HL-60 (cell line): ENCODE results near the gene ATP11A.

ENCODE experiments used
- DNase-seq, 2 experiments: peaks; one replicate each; pipeline ENCODE4 v3.0.0-alpha.2; 2010 to 2020; ENCODE audit warnings: low read depth in 1 of 2, low spot score in 1 of 2
- H3K27ac ChIP-seq: fragments of 250-450 bp; sonication (Bioruptor Pico); replicated peaks from 2 replicates; pipeline ENCODE4 v1.5.1; 2020; ENCODE audit warnings: mild to moderate bottlenecking, moderate library complexity
- H3K27me3 ChIP-seq: fragments of 250-450 bp; sonication (Bioruptor Pico); 2 replicates; pipeline ENCODE4 v1.5.1; 2021; ENCODE audit warnings: mild to moderate bottlenecking, moderate library complexity; ENCODE audit not compliant: insufficient read depth, poor library complexity, severe bottlenecking
- H3K4me3 ChIP-seq: replicated peaks from 2 replicates; pipeline ENCODE4 v1.5.1; 2011; ENCODE audit warnings: mild to moderate bottlenecking, control low read depth, low read length; ENCODE audit not compliant: insufficient read depth
- CTCF ChIP-seq: IDR thresholded peaks from one replicate; pipeline ENCODE4 v1.5.1; 2011; ENCODE audit warnings: low read length, control low read depth, inconsistent platforms; ENCODE audit not compliant: insufficient read depth
- GABPA ChIP-seq: IDR thresholded peaks from 2 replicates; pipeline ENCODE4 v1.6.1; 2012; ENCODE audit warnings: low read depth
- POLR2AphosphoS5 ChIP-seq: IDR thresholded peaks from 2 replicates; pipeline ENCODE4 v1.6.1; 2012; ENCODE audit warnings: low read depth
- REST ChIP-seq: IDR thresholded peaks from 2 replicates; pipeline ENCODE4 v1.6.1; 2012; ENCODE audit warnings: low read depth; ENCODE audit not compliant: insufficient replicate concordance
- SPI1 ChIP-seq: IDR thresholded peaks from 2 replicates; pipeline ENCODE4 v1.6.1; 2012; ENCODE audit warnings: low read depth, mild to moderate bottlenecking, borderline replicate concordance

Gene ATP11A

GRCh38 chr13:112812306-112813055 lies 122.6 kb downstream of the ATP11A start:
- no peak overlapping the region for H3K4me3 ChIP-seq
- no peak overlapping the region for H3K27ac ChIP-seq
- TF ChIP-seq GABPA (no peak), POLR2AphosphoS5 (no peak), CTCF (no peak), REST (no peak), SPI1 (no peak)
- H3K27me3 ChIP-seq, result no peaks in the 10 kb centered on the region
- DNase-seq, result no peak

GRCh38 chr13:112813552-112813951 lies 123.7 kb downstream of the ATP11A start:
- TF ChIP-seq REST (no peak), GABPA (no peak), CTCF (no peak), POLR2AphosphoS5 (no peak), SPI1 (no peak)
- Histone ChIP-seq H3K27ac (no peak overlapping the region), H3K27me3 (no peaks in the 10 kb centered on the region), H3K4me3 (no peak overlapping the region)
- no peak for DNase-seq

- no peak for TF ChIP-seq POLR2AphosphoS5
- no peak overlapping the region for H3K4me3 ChIP-seq
- no peak overlapping the region for H3K27ac ChIP-seq
- H3K27me3 ChIP-seq, result no peaks in the 10 kb centered on the region
- no peak for DNase-seq
Measured at GRCh38 chr13:112814905-112815585, 125.2 kb downstream of the ATP11A start.

- TF ChIP-seq SPI1 (no peak), CTCF (no peak)
- no peak overlapping the region for H3K4me3 ChIP-seq
Measured at GRCh38 chr13:112815871-112816270, 126.0 kb downstream of the ATP11A start.

More at GRCh38 chr13:112815871-112816270, 126.0 kb downstream of the ATP11A start:
- no peaks in the 10 kb centered on the region for H3K27me3 ChIP-seq
- no peak for DNase-seq
- H3K27ac ChIP-seq, result no peak overlapping the region
